Nephron (organoid): ENCODE measurements around the gene HGFAC.

ENCODE experiments used
- H3K27ac Mint-ChIP-seq, 3 experiments: 2 replicates each; pipeline ENCODE4 v1.8.0; 2020; ENCODE audit warnings: mixed read lengths in 3 of 3, mild to moderate bottlenecking in 2 of 3, moderate library complexity in 1 of 3
- H3K27me3 Mint-ChIP-seq: 2 replicates; pipeline ENCODE4 v1.8.0; 2021; ENCODE audit warnings: low read depth, mild to moderate bottlenecking, moderate library complexity, mixed read lengths
- H3K36me3 Mint-ChIP-seq: 2 replicates; pipeline ENCODE4 v1.8.0; 2020; ENCODE audit warnings: low read depth, mixed read lengths
- H3K4me1 Mint-ChIP-seq: 2 replicates; pipeline ENCODE4 v1.8.0; 2020; ENCODE audit warnings: mixed read lengths
- H3K4me3 Mint-ChIP-seq, 3 experiments: 2 replicates each; pipeline ENCODE4 v1.8.0; 2020; ENCODE audit warnings: mild to moderate bottlenecking in 3 of 3, mixed read lengths in 3 of 3, moderate library complexity in 2 of 3
- H3K9me3 Mint-ChIP-seq: 2 replicates; pipeline ENCODE4 v1.8.0; 2020; ENCODE audit warnings: mixed read lengths
- CTCF ChIP-seq, 3 experiments: fragments of 200-600 bp; sonication (generic); IDR thresholded peaks; one replicate each; pipeline ENCODE4 v1.5.0; 2021; ENCODE audit warnings: antibody characterized with exemption in 3 of 3; ENCODE audit not compliant: unreplicated experiment in 3 of 3

Gene HGFAC

DNA sequence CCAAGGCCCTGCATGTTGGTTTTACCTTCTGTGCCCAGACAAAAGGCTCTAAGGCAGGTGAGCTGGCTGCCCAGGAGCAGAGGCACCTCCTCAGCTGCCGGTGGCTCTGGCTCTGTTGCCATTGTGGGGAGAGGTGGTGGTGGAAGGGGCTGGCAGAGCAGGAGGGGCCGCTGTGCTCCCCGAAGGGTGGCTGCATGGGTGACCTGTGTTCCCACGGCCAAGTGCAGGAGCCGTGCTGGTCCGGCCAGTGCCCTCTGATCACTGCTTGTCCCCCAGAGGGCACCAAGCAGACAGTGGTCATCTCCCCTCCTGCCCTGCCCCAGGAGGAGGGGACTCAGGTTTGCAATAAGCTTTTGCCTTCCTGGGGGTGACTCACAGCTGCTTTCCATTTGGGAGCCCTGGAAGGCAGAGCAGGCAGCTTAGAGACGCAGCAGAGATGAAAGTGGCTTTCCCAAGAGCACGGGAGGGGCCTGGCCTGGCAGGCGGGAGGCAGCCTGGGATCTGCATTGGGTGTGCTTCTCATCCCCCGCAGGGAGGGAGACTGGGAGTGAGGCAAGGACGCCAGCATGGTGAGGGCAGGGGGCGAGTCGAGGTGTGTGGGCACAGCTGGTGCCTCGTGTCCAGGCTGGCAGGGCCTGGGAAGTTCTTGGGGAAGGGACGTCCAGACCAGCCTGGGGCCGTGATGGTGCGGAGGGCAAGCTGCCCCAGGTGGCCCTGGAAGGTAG is 50.1 kb downstream of the HGFAC start:
- no peak for TF ChIP-seq CTCF (IDR thresholded peaks at IDR 0.05; ENCODE audit: unreplicated experiment in 3 of 3)
- Mint-ChIP-seq H3K36me3 (no peaks in the 10 kb centered on the region), H3K27me3 (peaks cover 36% of the 10 kb centered on the region), H3K4me3 (no peak overlapping the region), H3K27ac (no peak overlapping the region), H3K4me1 (peaks cover 9% of the 10 kb centered on the region), H3K9me3 (no peaks in the 10 kb centered on the region)

DNA sequence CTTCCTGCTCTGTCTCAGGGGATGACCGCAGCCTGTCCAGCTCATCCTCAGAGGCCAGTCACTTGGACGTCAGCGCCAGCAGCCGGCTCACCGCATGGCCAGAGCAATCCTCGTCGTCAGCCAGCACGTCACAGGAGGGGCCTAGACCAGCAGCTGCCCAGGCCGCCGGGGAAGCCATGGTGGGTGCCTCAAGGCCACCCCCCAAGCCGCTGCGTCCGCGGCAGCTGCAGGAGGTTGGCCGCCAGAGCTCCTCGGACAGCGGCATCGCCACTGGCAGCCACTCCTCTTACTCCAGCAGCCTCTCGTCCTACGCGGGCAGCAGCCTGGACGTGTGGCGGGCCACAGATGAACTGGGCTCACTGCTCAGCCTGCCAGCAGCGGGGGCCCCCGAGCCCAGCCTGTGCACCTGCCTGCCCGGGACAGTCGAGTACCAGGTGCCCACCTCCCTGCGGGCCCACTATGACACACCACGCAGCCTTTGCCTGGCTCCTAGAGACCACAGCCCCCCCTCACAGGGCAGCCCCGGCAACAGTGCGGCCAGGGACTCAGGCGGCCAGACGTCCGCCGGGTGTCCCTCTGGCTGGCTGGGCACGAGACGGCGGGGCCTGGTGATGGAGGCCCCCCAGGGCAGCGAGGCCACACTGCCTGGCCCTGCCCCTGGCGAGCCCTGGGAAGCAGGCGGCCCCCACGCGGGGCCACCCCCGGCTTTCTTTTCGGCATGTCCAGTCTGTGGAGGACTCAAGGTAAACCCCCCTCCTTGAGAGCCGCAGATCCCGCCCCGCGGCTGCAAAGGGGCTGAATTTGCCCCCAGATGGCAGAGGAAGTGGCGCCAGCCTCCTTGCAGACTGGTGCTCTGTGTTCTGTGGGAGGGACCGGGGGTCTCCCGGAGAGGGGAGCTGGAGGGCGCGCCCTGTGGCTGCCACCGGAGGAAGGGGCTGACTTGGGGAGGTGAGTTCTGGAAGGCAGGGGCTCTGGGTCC is 51.3 kb downstream of the HGFAC start:
- Mint-ChIP-seq H3K4me3 (no peak overlapping the region), H3K27ac (no peak overlapping the region), H3K27me3 (peaks cover 30% of the 10 kb centered on the region), H3K4me1 (peaks cover 9% of the 10 kb centered on the region), H3K9me3 (no peaks in the 10 kb centered on the region), H3K36me3 (no peaks in the 10 kb centered on the region)
- no peak for TF ChIP-seq CTCF (IDR thresholded peaks at IDR 0.05; ENCODE audit: unreplicated experiment in 3 of 3)

GRCh38 chr4:3493720-3494461 is 52.1 kb downstream of the HGFAC start:
- TF ChIP-seq CTCF (IDR thresholded peaks at IDR 0.05; ENCODE audit: unreplicated experiment in 3 of 3), result no peak
- no peak overlapping the region for H3K4me3 Mint-ChIP-seq
- peaks cover 24% of the 10 kb centered on the region for H3K27me3 Mint-ChIP-seq
- H3K27ac Mint-ChIP-seq, result no peak overlapping the region
- H3K36me3 Mint-ChIP-seq, result no peaks in the 10 kb centered on the region
- no peaks in the 10 kb centered on the region for H3K9me3 Mint-ChIP-seq
- peaks cover 9% of the 10 kb centered on the region for H3K4me1 Mint-ChIP-seq

DNA sequence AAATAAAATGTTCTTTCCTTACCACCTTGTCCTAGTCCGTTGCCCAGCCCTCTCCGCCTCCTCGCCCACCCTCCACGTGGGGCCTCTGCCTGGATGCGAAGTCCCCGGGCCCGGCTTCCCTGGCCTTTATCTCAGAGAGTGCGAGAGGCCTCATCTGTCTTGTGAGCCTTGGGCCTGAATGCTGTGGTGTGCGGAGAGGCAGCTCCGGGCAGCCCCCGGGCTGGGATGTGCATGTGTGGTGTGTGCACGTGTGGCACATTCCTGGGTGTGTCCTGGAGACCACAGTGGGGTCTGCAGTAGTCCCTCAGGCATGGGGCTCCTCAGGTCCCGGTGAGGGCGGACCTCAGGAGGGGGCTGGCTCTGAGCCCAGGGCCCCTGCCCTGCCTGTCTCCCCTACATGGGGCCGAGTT is 52.7 kb downstream of the HGFAC start:
- peaks cover 9% of the 10 kb centered on the region for H3K4me1 Mint-ChIP-seq
- no peak overlapping the region for H3K27ac Mint-ChIP-seq
- no peaks in the 10 kb centered on the region for H3K9me3 Mint-ChIP-seq
- no peak for TF ChIP-seq CTCF (IDR thresholded peaks at IDR 0.05; ENCODE audit: unreplicated experiment in 3 of 3)
- H3K27me3 Mint-ChIP-seq, result peaks cover 22% of the 10 kb centered on the region
- no peak overlapping the region for H3K4me3 Mint-ChIP-seq
- no peaks in the 10 kb centered on the region for H3K36me3 Mint-ChIP-seq

DNA sequence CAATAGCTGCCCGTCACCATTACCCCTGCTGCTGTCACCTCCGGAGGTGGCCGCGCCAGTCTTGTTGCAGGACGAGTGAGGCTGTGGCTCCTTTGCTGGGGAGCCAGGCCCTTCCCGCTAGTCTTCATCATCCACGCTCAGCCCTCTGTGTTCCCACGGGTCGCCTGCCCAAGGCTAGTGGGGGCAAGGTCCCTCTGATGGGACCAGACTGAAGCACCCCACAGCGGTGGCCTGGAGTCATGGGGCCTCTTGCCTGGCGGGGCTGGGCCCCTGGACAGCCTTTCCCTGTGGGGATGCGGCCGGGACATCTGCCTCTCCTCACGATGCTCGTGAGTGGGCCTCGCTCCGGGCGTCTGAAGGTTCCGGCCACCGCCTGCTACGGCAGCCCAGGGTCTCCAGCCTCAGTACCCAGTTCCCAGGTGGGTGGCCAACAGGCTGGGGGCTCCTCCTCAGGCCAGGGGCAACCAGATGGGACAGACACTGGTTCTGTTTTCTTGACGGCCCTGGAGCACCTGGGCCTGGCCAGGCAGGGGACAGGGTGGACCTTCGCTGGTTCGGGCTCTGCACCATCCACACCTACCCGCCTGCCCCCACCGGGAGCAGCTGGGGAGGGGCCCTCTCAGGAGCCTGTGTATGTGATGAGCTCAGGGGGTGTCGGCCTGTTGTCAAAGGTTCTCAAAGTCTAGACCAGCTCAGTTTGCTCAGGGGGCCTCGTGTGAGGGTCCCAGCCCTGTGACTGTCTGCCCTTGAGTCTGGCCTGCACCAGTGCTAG is 53.6 kb downstream of the HGFAC start:
- no peak overlapping the region for H3K27ac Mint-ChIP-seq
- no peaks in the 10 kb centered on the region for H3K9me3 Mint-ChIP-seq
- peaks cover 9% of the 10 kb centered on the region for H3K4me1 Mint-ChIP-seq
- peaks cover 20% of the 10 kb centered on the region for H3K27me3 Mint-ChIP-seq
- no peak for TF ChIP-seq CTCF (IDR thresholded peaks at IDR 0.05; ENCODE audit: unreplicated experiment in 3 of 3)
- no peak overlapping the region for H3K4me3 Mint-ChIP-seq
- H3K36me3 Mint-ChIP-seq, result no peaks in the 10 kb centered on the region
